Measurements from ENCODE around the gene BNIP5. TPM values are rescaled to one million over a fixed set of nuclear protein-coding genes. Genes with fewer than 3 reads are reported as not detected.
A peak's percentile ranks its signal among the peaks of the same experiment; 100 is the strongest.
"Not testable (repeated sequence)": the region's sequence is repeated elsewhere in the genome, so short reads cannot be mapped to it uniquely, and the experiment has no call there.

BNIP5 gene
- total and polyA plus RNA-seq, 10 donors, result 0.05 TPM; not detected in 9

DNA sequence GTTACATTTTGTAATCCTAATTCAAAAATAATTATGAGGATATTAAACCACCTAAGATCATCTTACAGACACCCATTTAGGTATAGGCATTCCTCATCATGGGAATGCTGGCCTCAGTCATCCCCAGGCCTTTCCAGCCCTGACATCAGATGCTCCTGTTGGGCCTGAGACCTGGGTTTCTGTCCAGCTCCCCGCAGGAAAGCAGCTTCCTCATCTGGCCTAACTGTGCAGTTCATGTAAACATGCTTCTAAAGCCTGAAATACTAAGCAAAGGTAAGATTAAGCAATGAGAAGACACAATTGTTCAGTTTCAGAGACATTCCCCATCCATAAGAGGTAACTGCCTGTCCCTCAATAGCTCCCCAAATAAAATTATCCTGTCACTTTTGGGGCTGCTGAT, 31.7 kb upstream of the BNIP5 start:
- DNase-seq, result no peak
- TF ChIP-seq POLR2AphosphoS5 (IDR thresholded peaks at IDR 0.05) (no peak), POLR2A (IDR thresholded peaks at IDR 0.05) (no peak)
- TF ChIP-seq, protein P1, sequence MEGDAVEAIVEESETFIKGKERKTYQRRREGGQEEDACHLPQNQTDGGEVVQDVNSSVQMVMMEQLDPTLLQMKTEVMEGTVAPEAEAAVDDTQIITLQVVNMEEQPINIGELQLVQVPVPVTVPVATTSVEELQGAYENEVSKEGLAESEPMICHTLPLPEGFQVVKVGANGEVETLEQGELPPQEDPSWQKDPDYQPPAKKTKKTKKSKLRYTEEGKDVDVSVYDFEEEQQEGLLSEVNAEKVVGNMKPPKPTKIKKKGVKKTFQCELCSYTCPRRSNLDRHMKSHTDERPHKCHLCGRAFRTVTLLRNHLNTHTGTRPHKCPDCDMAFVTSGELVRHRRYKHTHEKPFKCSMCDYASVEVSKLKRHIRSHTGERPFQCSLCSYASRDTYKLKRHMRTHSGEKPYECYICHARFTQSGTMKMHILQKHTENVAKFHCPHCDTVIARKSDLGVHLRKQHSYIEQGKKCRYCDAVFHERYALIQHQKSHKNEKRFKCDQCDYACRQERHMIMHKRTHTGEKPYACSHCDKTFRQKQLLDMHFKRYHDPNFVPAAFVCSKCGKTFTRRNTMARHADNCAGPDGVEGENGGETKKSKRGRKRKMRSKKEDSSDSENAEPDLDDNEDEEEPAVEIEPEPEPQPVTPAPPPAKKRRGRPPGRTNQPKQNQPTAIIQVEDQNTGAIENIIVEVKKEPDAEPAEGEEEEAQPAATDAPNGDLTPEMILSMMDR (IDR thresholded peaks at IDR 0.05 in 8 of 11, conservative IDR thresholded peaks at IDR 0.05 in 3 of 11), result no peak
- peaks cover 0 to 46% (median 17%) of the 10 kb centered on the region in 6 donors for H3K4me1 ChIP-seq
- 50 to 86% (median 78%) methylated on average over 1 of the region's 1 CpG for WGBS, 5 donors
- no peak overlapping the region for H3K4me3 ChIP-seq
- intact Hi-C loops (cut with DNase I; ENCODE audit: low total_unique reads), result loop anchor here (10.0 kb wide), 1 partner anchor 344 kb away; the partner anchor contains the start of genes MAPK14 and SLC26A8
- no peaks in the 10 kb centered on the region for H3K27me3 ChIP-seq (replicated peaks in 1 of 7)
- H3K36me3 ChIP-seq, result peaks cover 0 to 68% (median 0%) of the 10 kb centered on the region in 6 donors
- H3K27ac ChIP-seq, result peak overlapping the region in 3 of 8 donors; percentile 59 to 78 (median 63)
- H3K9me3 ChIP-seq, result no peaks in the 10 kb centered on the region

DNA sequence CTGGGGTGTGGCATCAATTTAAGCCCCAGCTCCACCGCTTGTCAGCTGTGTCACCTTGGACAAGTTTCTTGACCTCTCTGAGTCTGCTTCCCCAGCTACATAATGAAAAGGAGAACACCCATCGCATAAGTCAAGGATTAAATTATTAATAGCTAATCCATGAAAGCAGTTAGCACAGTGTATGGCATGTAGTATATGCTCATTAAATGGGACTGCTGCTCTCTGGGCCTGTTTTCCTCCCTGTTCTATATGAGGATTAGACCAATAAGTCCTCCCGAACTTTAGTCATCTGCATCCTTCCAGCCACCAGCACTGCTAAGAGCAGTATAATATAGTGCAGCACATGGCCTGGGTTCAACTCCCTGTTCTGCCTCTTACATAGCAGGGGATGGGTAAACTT, 31.1 kb upstream of the BNIP5 start:
- intact Hi-C loops (cut with DNase I; ENCODE audit: low total_unique reads), result loop anchor here (10.0 kb wide), 1 partner anchor 343 kb away; the partner anchor contains the start of genes MAPK14 and SLC26A8
- DNase-seq, result no peak
- WGBS, 5 donors, result 87 to 95% (median 90%) methylated on average over 3 of the region's 3 CpGs

DNA sequence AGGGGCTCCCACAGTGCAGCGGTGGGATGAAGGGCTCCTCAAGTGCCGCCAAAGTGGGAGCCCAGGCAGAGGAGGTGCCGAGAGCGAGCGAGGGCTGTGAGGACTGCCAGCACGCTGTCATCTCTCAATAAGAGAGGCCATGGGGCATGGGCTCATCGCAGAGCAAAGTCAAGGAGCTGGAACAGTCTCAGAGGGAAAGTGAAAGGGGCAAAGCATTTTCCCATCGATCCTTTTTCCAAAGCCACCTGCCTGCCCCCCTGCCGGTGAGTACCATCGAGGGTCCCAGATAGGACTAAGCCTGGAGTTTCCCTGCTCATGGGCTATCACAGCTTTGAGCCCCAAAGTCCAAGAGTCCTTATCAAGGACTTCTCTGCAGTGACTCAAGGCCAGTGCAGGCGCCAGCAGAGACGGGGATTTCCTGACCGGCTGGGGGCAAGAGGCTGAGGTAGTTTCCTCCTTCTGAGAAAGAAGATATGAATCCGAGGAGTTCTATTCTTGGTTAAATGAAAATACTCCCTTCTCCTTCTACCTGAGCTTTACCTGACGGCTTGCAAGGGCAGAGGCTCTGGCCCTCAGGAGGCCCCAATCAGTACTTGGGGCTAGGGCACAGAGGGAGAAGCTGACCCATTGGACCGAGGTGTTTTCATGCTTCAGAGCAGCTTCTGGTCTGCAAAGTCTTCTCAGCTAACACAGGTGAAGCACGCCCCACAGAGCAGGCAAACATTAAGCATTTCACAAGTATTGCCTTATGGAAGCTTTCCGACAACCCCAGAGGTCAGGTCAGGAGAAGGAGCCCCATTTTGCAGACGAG, 28.2 kb upstream of the BNIP5 start:
- H3K27ac ChIP-seq, result peak overlapping the region in 3 of 8 donors; percentile 24 to 34 (median 29)
- 51 to 67% (median 58%) methylated on average over 13 to 18 of the region's 19 CpGs for WGBS, 5 donors
- H3K9me3 ChIP-seq, result no peaks in the 10 kb centered on the region
- DNase-seq, result no peak
- H3K4me3 ChIP-seq, result no peak overlapping the region
- H3K36me3 ChIP-seq, result peaks cover 0 to 45% (median 0%) of the 10 kb centered on the region in 6 donors
- H3K27me3 ChIP-seq (replicated peaks in 1 of 7), result peaks cover 0 to 3% (median 0%) of the 10 kb centered on the region in 7 donors
- H3K4me1 ChIP-seq, result peaks cover 0 to 63% (median 26%) of the 10 kb centered on the region in 6 donors
- intact Hi-C loops (cut with DNase I; ENCODE audit: low total_unique reads), result loop anchor here (10.0 kb wide), 1 partner anchor 340 kb away; the partner anchor contains the start of genes MAPK14 and SLC26A8
- TF ChIP-seq POLR2AphosphoS5 (IDR thresholded peaks at IDR 0.05) (no peak), POLR2A (IDR thresholded peaks at IDR 0.05) (no peak)

More for the DNA sequence above, 31.1 kb upstream of the BNIP5 start:
- no peak overlapping the region for H3K4me3 ChIP-seq
- no peaks in the 10 kb centered on the region for H3K9me3 ChIP-seq
- peaks cover 0 to 64% (median 0%) of the 10 kb centered on the region in 6 donors for H3K36me3 ChIP-seq
- no peaks in the 10 kb centered on the region for H3K27me3 ChIP-seq (replicated peaks in 1 of 7)
- TF ChIP-seq POLR2A (IDR thresholded peaks at IDR 0.05), result no peak
- TF ChIP-seq, protein P1 (IDR thresholded peaks at IDR 0.05 in 8 of 11, conservative IDR thresholded peaks at IDR 0.05 in 3 of 11), result no peak
- TF ChIP-seq POLR2AphosphoS5 (IDR thresholded peaks at IDR 0.05), result no peak
- peaks cover 0 to 53% (median 17%) of the 10 kb centered on the region in 6 donors for H3K4me1 ChIP-seq
- H3K27ac ChIP-seq, result no peak overlapping the region

DNA sequence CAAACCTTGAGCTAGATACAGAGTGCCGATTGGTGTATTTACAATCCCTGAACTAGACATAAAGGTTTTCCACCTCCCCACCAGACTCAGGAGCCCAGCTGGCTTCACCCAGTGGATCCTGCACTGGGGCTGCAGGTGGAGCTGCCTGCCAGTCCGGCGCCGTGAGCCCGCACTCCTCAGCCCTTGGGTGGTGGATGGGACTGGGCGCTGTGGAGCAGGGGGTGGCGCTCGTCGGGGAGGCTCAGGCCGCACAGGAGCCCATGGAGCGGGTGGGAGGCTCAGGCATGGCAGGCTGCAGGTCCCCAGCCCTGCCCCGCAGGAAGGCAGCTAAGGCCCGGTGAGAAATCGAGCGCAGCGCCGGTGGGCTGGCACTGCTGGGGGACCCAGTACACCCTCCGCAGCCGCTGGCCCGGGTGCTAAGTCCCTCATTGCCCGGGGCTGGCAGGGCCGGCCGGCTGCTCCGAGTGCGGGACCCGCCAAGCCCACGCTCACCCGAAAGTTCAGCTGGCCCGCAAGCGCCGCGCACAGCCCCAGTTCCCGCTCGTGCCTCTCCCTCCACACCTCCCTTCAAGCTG, 27.5 kb upstream of the BNIP5 start:
- H3K36me3 ChIP-seq, result peaks cover 0 to 44% (median 0%) of the 10 kb centered on the region in 6 donors
- H3K4me3 ChIP-seq; H3K9me3 ChIP-seq; H3K27me3 ChIP-seq (replicated peaks in 1 of 7); DNase-seq: not testable (repeated sequence)
- peaks cover 0 to 56% (median 24%) of the 10 kb centered on the region in 6 donors for H3K4me1 ChIP-seq
- intact Hi-C loops (cut with DNase I; ENCODE audit: low total_unique reads), result loop anchor here (10.0 kb wide), 1 partner anchor 339 kb away; the partner anchor contains the start of genes MAPK14 and SLC26A8
- WGBS, 5 donors, result 96 to 99% (median 97%) methylated on average over 12 to 34 of the region's 34 CpGs
- H3K27ac ChIP-seq, result peak overlapping the region in 1 of 8 donors; percentile 24

DNA sequence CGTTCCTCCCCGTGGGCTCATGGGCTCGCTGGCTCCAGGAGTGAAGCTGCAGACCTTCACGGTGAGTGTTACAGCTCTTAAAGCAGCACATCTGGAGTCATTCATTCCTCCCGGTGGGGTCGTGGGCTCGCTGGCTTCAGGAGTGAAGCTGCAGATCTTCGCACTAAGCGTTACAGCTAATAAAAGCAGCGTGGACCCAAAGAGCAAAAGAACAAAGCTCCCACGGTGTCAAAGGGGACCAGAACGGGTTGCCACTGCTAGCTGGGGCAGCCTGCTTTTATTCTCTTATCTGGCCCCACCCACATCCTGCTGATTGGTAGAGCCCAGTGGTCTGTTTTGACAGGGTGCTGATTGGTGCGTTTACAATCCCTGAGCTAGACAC, 26.7 kb upstream of the BNIP5 start:
- H3K4me1 ChIP-seq, result peaks cover 0 to 56% (median 32%) of the 10 kb centered on the region in 6 donors
- DNase-seq; H3K4me3 ChIP-seq; H3K27me3 ChIP-seq (replicated peaks in 1 of 7); H3K9me3 ChIP-seq: not testable (repeated sequence)
- 87 to 94% (median 91%) methylated on average over 12 to 13 of the region's 13 CpGs for WGBS, 5 donors
- peak overlapping the region in 1 of 8 donors; percentile 54 for H3K27ac ChIP-seq
- H3K36me3 ChIP-seq, result peaks cover 0 to 36% (median 0%) of the 10 kb centered on the region in 6 donors
- intact Hi-C loops (cut with DNase I; ENCODE audit: low total_unique reads), result loop anchor here (10.0 kb wide), 1 partner anchor 339 kb away; the partner anchor contains the start of genes MAPK14 and SLC26A8

Measured in spleen (tissue), 11 donors.